Transverse colon (tissue), 4 donors: ENCODE results near the gene SLC36A2. TPM values are rescaled to one million over a fixed set of nuclear protein-coding genes. Genes with fewer than 3 reads are reported as not detected.

ENCODE experiments used
- DNase-seq: peaks from one replicate; pipeline ENCODE4 v3.0.0-alpha.2; 2019
- H3K27ac ChIP-seq, 4 donors: fragments of 200-600 bp; sonication (generic); 2 replicates each; pipeline ENCODE4 v1.5.1; 2016 to 2018; ENCODE audit warnings: inconsistent platforms in 4 of 4
- H3K27me3 ChIP-seq: fragments of 200-600 bp; sonication (generic); 2 replicates; pipeline ENCODE4 v1.5.1; 2017; ENCODE audit warnings: inconsistent platforms
- H3K36me3 ChIP-seq, 4 donors: fragments of 200-600 bp; sonication (generic); 2 replicates each; pipeline ENCODE4 v1.5.1; 2017 to 2019; ENCODE audit warnings: inconsistent platforms in 4 of 4
- H3K4me1 ChIP-seq, 4 donors: fragments of 200-600 bp; sonication (generic); 2 replicates each; pipeline ENCODE4 v1.5.1; 2017 to 2020; ENCODE audit warnings: inconsistent platforms in 4 of 4
- H3K4me3 ChIP-seq, 4 donors: fragments of 200-600 bp; sonication (generic); 1 replicate in 1 of 4; 2 replicates in 3 of 4; pipeline versions ENCODE4 v1.5.1 to v1.6.1; 2017 to 2019; ENCODE audit warnings: inconsistent platforms in 4 of 4
- H3K9me3 ChIP-seq, 2 donors: fragments of 200-600 bp; sonication (generic); 2 replicates each; pipeline ENCODE4 v1.5.1; 2017 to 2019; ENCODE audit warnings: inconsistent platforms in 2 of 2
- CTCF ChIP-seq, 5 experiments: fragments of 200-600 bp in 3 of 5; fragments of 450-650 bp in 2 of 5; sonication (generic) in 3 of 5; IDR thresholded peaks; 1 replicate in 2 of 5; 2 replicates in 3 of 5; pipeline ENCODE4 v1.5.1; 2016 to 2017; ENCODE audit warnings: antibody characterized with exemption in 5 of 5, inconsistent platforms in 3 of 5, mild to moderate bottlenecking in 2 of 5, moderate library complexity in 1 of 5
- EP300 ChIP-seq: sonication (generic); formaldehyde crosslinking; IDR thresholded peaks from one replicate; pipeline ENCODE4 v1.6.1; 2017; ENCODE audit warnings: antibody characterized with exemption, low read depth
- POLR2A ChIP-seq: fragments of 450-650 bp; IDR thresholded peaks from one replicate; pipeline ENCODE4 v1.6.1; 2016; ENCODE audit warnings: antibody characterized with exemption, mild to moderate bottlenecking, moderate library complexity
- POLR2AphosphoS5 ChIP-seq, 3 donors: sonication (generic); formaldehyde crosslinking; IDR thresholded peaks; one replicate each; pipeline ENCODE4 v1.6.1; 2016; ENCODE audit warnings: antibody characterized with exemption in 3 of 3
- WGBS, 2 donors: methylation state at CpG; one replicate each; pipeline ENCODE4 v1.1.5; 2018; ENCODE audit warnings: low coverage in 1 of 2; 5-methylcytosine and 5-hydroxymethylcytosine counted together
- in situ Hi-C, 4 donors: fragments of 200-750 bp; cut with MboI; loops; one replicate each; pipeline versions ENCODE4 v1.15.0 to v1.15.1; 2017; ENCODE audit warnings: low sequenced_read_pairs in 3 of 4, low pct_ligation_motif_present in 1 of 4, low pct_unique_long_range_greater_than_20kb in 1 of 4
- intact Hi-C: fragments of 100-400 bp; cut with DNase I; formaldehyde crosslinking; loops from one replicate; pipeline ENCODE4 v1.15.1; 2023; ENCODE audit warnings: low total_unique reads
- total RNA-seq, 4 donors: library from RNA; depleted of rRNA; stranded (reverse); fragments of >200 nt; gene quantifications; one replicate each; pipeline ENCODE4 v1.1.0, GENCODE V29; 2016

The SLC36A2 gene
- total RNA-seq: not detected

GRCh38 chr5:151347369-151347768 lies at the start of gene SLC36A2:
TSS of gene SLC36A2 (minus strand) at chr5:151347559. CDS start at chr5:151347460, 99 bp downstream.
- Histone ChIP-seq H3K4me3 (no peak within 1 kb of the TSS), H3K9me3 (no peaks in the 10 kb centered on the region), H3K27me3 (peaks cover 16% of the 10 kb centered on the region), H3K27ac (no peak within 1 kb of the TSS), H3K36me3 (no peaks in the 10 kb centered on the region), H3K4me1 (no peaks in the 10 kb centered on the region)
- WGBS, 2 donors: 53 to 62% methylated on average over 8 of the region's 8 CpGs
- TF ChIP-seq POLR2A (no peak), POLR2AphosphoS5 (IDR thresholded peaks at IDR 0.05) (no peak), EP300 (no peak), CTCF (IDR thresholded peaks at IDR 0.05) (no peak)
- in situ Hi-C loops: no loop called here
- intact Hi-C loops: no loop called here
- no peak for DNase-seq

GRCh38 chr5:151388960-151389359 lies 41.6 kb upstream of the SLC36A2 start:
- no peaks in the 10 kb centered on the region for H3K9me3 ChIP-seq
- DNase-seq: no peak
- in situ Hi-C loops: no loop called here
- TF ChIP-seq POLR2AphosphoS5 (IDR thresholded peaks at IDR 0.05): no peak
- H3K4me3 ChIP-seq: no peak overlapping the region
- H3K36me3 ChIP-seq: no peaks in the 10 kb centered on the region
- no peaks in the 10 kb centered on the region for H3K4me1 ChIP-seq
- WGBS, 2 donors: 66 to 70% methylated on average over 1 to 2 of the region's 2 CpGs
- H3K27me3 ChIP-seq: no peaks in the 10 kb centered on the region
- intact Hi-C loops: no loop called here
- H3K27ac ChIP-seq: no peak overlapping the region

GRCh38 chr5:151384106-151384505 lies 36.7 kb upstream of the SLC36A2 start:
- Histone ChIP-seq H3K4me1 (no peaks in the 10 kb centered on the region), H3K4me3 (no peak overlapping the region), H3K36me3 (no peaks in the 10 kb centered on the region), H3K27ac (no peak overlapping the region), H3K27me3 (no peaks in the 10 kb centered on the region), H3K9me3 (no peaks in the 10 kb centered on the region)
- in situ Hi-C loops: no loop called here
- intact Hi-C loops: no loop called here
- no peak for DNase-seq
- TF ChIP-seq CTCF (IDR thresholded peaks at IDR 0.05): no peak
- TF ChIP-seq EP300: no peak
- TF ChIP-seq POLR2A: no peak
- no peak for TF ChIP-seq POLR2AphosphoS5 (IDR thresholded peaks at IDR 0.05)
- 8 to 47% methylated on average over 2 of the region's 2 CpGs for WGBS, 2 donors

- no peaks in the 10 kb centered on the region for H3K36me3 ChIP-seq
- no peaks in the 10 kb centered on the region for H3K27me3 ChIP-seq
- DNase-seq: no peak
- no peak overlapping the region for H3K27ac ChIP-seq
- no peaks in the 10 kb centered on the region for H3K9me3 ChIP-seq
- intact Hi-C loops: no loop called here
- TF ChIP-seq CTCF (IDR thresholded peaks at IDR 0.05) (no peak), POLR2A (no peak), POLR2AphosphoS5 (IDR thresholded peaks at IDR 0.05) (no peak), EP300 (no peak)
- in situ Hi-C loops: no loop called here
- H3K4me1 ChIP-seq: no peaks in the 10 kb centered on the region
- H3K4me3 ChIP-seq: no peak overlapping the region
- 53 to 78% methylated on average over 6 to 8 of the region's 8 CpGs for WGBS, 2 donors
Observed at GRCh38 chr5:151383011-151383410, 35.7 kb upstream of the SLC36A2 start.

- Histone ChIP-seq H3K27ac (no peak overlapping the region), H3K4me3 (no peak overlapping the region), H3K27me3 (no peaks in the 10 kb centered on the region), H3K36me3 (no peaks in the 10 kb centered on the region), H3K9me3 (no peaks in the 10 kb centered on the region), H3K4me1 (no peaks in the 10 kb centered on the region)
- intact Hi-C loops (no loop called here), in situ Hi-C loops (no loop called here)
- DNase-seq: no peak
- WGBS, 2 donors: 82 to 100% methylated on average over 1 to 2 of the region's 2 CpGs
- no peak for TF ChIP-seq CTCF (IDR thresholded peaks at IDR 0.05)
- no peak for TF ChIP-seq EP300
- TF ChIP-seq POLR2AphosphoS5 (IDR thresholded peaks at IDR 0.05): no peak
- TF ChIP-seq POLR2A: no peak
Observed at GRCh38 chr5:151382576-151382975, 35.2 kb upstream of the SLC36A2 start.
